Peyer's patch (tissue), 4 donors: Measurements from ENCODE around the gene FRMPD2. TPM values are rescaled to one million over a fixed set of nuclear protein-coding genes. Genes with fewer than 3 reads are reported as not detected.

Experiments
- DNase-seq, 3 donors: peaks; one replicate each; pipeline ENCODE4 v3.0.0-alpha.2; 2017 to 2019
- H3K27ac ChIP-seq, 4 donors: fragments of 200-600 bp; sonication (generic); one replicate each; pipeline ENCODE4 v1.5.1; 2016 to 2019
- H3K27me3 ChIP-seq, 2 donors: fragments of 200-600 bp; sonication (generic); one replicate each; pipeline ENCODE4 v1.5.1; 2019
- H3K36me3 ChIP-seq, 3 donors: fragments of 200-600 bp; sonication (generic); one replicate each; pipeline ENCODE4 v1.5.1; 2016 to 2019
- H3K4me1 ChIP-seq, 4 donors: fragments of 200-600 bp; sonication (generic); one replicate each; pipeline ENCODE4 v1.5.1; 2016 to 2019
- H3K4me3 ChIP-seq, 4 donors: fragments of 200-600 bp; sonication (generic); 1 replicate in 3 of 4; 2 replicates in 1 of 4; pipeline ENCODE4 v1.5.1; 2016 to 2019; ENCODE audit warnings: mild to moderate bottlenecking in 1 of 4
- H3K9me3 ChIP-seq, 4 donors: fragments of 200-600 bp; sonication (generic); one replicate each; pipeline ENCODE4 v1.5.1; 2016 to 2019; ENCODE audit warnings: mild to moderate bottlenecking in 1 of 4
- POLR2A ChIP-seq, 2 donors: fragments of 450-650 bp; IDR thresholded peaks; one replicate each; pipeline ENCODE4 v1.5.1; 2017; ENCODE audit warnings: antibody characterized with exemption in 2 of 2, mild to moderate bottlenecking in 2 of 2, moderate library complexity in 2 of 2
- total RNA-seq, 4 donors: library from RNA; depleted of rRNA; stranded (reverse); fragments of >200 nt; gene quantifications; one replicate each; pipeline ENCODE4 v1.1.0, GENCODE V29; 2016
- TF ChIP-seq, protein P1 (sequence below), 6 experiments: fragments of 450-650 bp in 4 of 6; fragments of 200-600 bp in 2 of 6; sonication (generic) in 1 of 6; IDR thresholded peaks; one replicate each; pipeline ENCODE4 v1.5.1; 2017 to 2019; ENCODE audit warnings: antibody characterized with exemption in 6 of 6, mild to moderate bottlenecking in 3 of 6, moderate library complexity in 1 of 6

The FRMPD2 gene
- total RNA-seq, 4 donors from 2014 or later, result not detected

DNA sequence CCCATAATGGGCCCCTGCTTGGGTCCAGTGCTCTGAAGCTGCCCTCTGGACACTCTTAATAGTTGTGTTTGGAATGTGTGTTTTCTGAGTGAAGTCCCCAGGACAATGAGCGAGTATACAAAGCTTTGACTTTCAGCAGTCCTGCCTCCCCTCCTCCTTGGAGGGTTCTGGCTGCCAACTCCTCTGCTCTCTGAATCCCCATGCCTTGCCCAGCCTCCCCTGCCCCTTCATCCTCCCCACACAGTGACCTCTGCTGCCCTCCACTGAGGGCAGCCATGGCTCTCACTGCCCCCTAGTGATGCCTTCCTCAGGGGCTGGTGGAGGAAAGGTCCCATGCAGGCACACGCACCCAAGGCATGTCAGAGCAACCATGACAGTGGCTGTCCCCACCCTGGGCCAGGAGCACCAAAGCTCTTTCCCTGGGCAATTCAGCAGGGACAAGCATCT, 40.9 kb downstream of the FRMPD2 start:
- no peaks in the 10 kb centered on the region for H3K27me3 ChIP-seq
- TF ChIP-seq POLR2A (IDR thresholded peaks at IDR 0.05), result no peak
- TF ChIP-seq, protein P1, sequence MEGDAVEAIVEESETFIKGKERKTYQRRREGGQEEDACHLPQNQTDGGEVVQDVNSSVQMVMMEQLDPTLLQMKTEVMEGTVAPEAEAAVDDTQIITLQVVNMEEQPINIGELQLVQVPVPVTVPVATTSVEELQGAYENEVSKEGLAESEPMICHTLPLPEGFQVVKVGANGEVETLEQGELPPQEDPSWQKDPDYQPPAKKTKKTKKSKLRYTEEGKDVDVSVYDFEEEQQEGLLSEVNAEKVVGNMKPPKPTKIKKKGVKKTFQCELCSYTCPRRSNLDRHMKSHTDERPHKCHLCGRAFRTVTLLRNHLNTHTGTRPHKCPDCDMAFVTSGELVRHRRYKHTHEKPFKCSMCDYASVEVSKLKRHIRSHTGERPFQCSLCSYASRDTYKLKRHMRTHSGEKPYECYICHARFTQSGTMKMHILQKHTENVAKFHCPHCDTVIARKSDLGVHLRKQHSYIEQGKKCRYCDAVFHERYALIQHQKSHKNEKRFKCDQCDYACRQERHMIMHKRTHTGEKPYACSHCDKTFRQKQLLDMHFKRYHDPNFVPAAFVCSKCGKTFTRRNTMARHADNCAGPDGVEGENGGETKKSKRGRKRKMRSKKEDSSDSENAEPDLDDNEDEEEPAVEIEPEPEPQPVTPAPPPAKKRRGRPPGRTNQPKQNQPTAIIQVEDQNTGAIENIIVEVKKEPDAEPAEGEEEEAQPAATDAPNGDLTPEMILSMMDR (IDR thresholded peaks at IDR 0.05), result no peak
- H3K27ac ChIP-seq, result no peak overlapping the region
- DNase-seq, result no peak
- no peaks in the 10 kb centered on the region for H3K9me3 ChIP-seq
- no peaks in the 10 kb centered on the region for H3K36me3 ChIP-seq
- H3K4me1 ChIP-seq, result no peaks in the 10 kb centered on the region
- no peak overlapping the region for H3K4me3 ChIP-seq

DNA sequence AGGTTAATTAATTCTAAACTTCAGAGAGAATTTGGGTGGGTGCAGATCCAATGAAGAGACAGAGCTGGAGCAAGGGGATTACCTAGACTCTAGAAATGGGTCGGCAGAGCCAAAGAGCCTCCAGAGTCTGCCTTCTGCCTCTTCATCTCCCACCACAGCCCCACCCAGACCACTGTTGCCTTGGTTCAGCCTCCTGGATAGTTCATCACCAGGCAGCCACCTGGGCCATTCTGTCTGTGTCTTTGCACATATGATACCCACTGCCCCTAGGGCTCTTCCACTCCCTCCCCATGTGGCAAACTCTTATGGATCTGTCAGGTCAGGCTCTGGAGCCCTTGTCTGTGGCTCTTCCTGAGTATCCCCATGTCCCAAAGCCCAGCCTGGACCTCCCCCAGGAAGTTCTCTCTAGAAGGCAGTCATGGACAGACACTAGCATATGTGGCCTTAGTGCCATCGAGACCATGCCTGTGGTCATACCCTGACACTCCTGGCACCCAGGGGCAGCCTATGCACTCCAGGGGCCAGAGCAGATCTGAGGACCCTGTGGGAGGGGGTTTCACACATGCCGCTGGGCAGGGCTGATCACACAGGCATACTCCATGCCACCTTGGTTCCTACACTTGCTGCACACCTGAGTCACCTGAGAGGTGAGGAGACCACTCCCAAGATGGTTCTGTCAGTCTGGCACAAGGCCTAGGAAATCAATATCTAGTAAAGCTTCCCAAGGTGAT, 41.6 kb downstream of the FRMPD2 start:
- TF ChIP-seq, protein P1 (IDR thresholded peaks at IDR 0.05), result no peak
- TF ChIP-seq POLR2A (IDR thresholded peaks at IDR 0.05), result no peak
- H3K4me3 ChIP-seq, result no peak overlapping the region
- no peaks in the 10 kb centered on the region for H3K27me3 ChIP-seq
- H3K36me3 ChIP-seq, result no peaks in the 10 kb centered on the region
- H3K9me3 ChIP-seq, result no peaks in the 10 kb centered on the region
- no peak overlapping the region for H3K27ac ChIP-seq
- no peaks in the 10 kb centered on the region for H3K4me1 ChIP-seq
- DNase-seq, result no peak

- Histone ChIP-seq H3K27me3 (no peaks in the 10 kb centered on the region), H3K4me1 (no peaks in the 10 kb centered on the region), H3K27ac (no peak overlapping the region), H3K9me3 (no peaks in the 10 kb centered on the region), H3K4me3 (no peak overlapping the region), H3K36me3 (no peaks in the 10 kb centered on the region)
- DNase-seq, result no peak
- TF ChIP-seq, protein P1 (IDR thresholded peaks at IDR 0.05), result no peak
Measured at GRCh38 chr10:48231699-48232315, 42.7 kb downstream of the FRMPD2 start.

DNA sequence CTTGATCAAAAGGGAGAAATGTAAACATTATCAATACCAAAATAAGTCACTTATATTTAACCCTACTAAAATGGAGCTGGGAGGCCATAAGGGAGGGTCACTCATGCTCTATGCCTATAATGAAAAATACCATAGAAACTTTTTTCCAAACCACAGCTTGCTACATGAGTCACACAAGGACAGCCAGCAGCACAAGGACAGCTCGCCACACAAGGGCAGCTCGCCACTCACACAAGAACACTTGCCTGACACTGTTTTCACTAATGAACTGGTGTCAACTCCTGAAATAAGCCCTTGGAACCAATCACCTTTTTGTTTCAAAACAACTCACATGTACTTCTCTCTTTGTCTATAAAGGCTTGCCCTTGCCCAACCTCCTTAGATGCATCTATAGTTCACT, 43.3 kb downstream of the FRMPD2 start:
- DNase-seq, result no peak
- Histone ChIP-seq H3K27me3 (no peaks in the 10 kb centered on the region), H3K9me3 (no peaks in the 10 kb centered on the region), H3K4me1 (no peaks in the 10 kb centered on the region), H3K36me3 (no peaks in the 10 kb centered on the region), H3K4me3 (no peak overlapping the region), H3K27ac (no peak overlapping the region)
- TF ChIP-seq, protein P1 (IDR thresholded peaks at IDR 0.05), result no peak
- no peak for TF ChIP-seq POLR2A (IDR thresholded peaks at IDR 0.05)

GRCh38 chr10:48227213-48227612, 47.3 kb downstream of the FRMPD2 start:
- no peak for DNase-seq
- no peaks in the 10 kb centered on the region for H3K9me3 ChIP-seq
- H3K36me3 ChIP-seq, result no peaks in the 10 kb centered on the region
- H3K27ac ChIP-seq, result no peak overlapping the region
- TF ChIP-seq, protein P1 (IDR thresholded peaks at IDR 0.05), result no peak
- TF ChIP-seq POLR2A (IDR thresholded peaks at IDR 0.05), result no peak
- H3K4me3 ChIP-seq, result no peak overlapping the region
- H3K4me1 ChIP-seq, result no peaks in the 10 kb centered on the region
- no peaks in the 10 kb centered on the region for H3K27me3 ChIP-seq
